GM19397 (cell line): Measurements from ENCODE around the gene CDK8.
A peak's percentile ranks its signal among the peaks of the same experiment; 100 is the strongest.
"Not testable (repeated sequence)": the region's sequence is repeated elsewhere in the genome, so short reads cannot be mapped to it uniquely, and the experiment has no call there.

Source experiments
- ATAC-seq: cut with Tn5 transposase; IDR thresholded peaks from one replicate; pipeline ENCODE4 v1.9.1; 2021; ENCODE audit warnings: mild to moderate bottlenecking, moderate library complexity; ENCODE audit not compliant: unreplicated experiment

The CDK8 gene

GRCh38 chr13:26252006-26252405 is 1.9 kb upstream of the CDK8 start:
- not testable (repeated sequence) for ATAC-seq

- ATAC-seq, result no peak
These were observed 605 bp upstream of the CDK8 start for GRCh38 chr13:26253262-26253786.

GRCh38 chr13:26254583-26255111 is 718 bp downstream of the CDK8 start:
- peak; percentile 31 for ATAC-seq

- ATAC-seq, result no peak
These were observed 1.2 kb downstream of the CDK8 start for GRCh38 chr13:26255115-26255514.

- no peak for ATAC-seq
These were observed 1.9 kb downstream of the CDK8 start for GRCh38 chr13:26255691-26256277.

GRCh38 chr13:26257049-26257448 is 3.1 kb downstream of the CDK8 start:
- ATAC-seq, result no peak

- no peak for ATAC-seq
These were observed 5.7 kb downstream of the CDK8 start for GRCh38 chr13:26259634-26260033.

- no peak for ATAC-seq
These were observed 8.2 kb downstream of the CDK8 start for GRCh38 chr13:26262156-26262555.

- no peak for ATAC-seq
These were observed 12.4 kb downstream of the CDK8 start for GRCh38 chr13:26266311-26266710.

GRCh38 chr13:26270707-26271106 is 16.8 kb downstream of the CDK8 start:
- no peak for ATAC-seq

GRCh38 chr13:26272621-26273020 is 18.7 kb downstream of the CDK8 start:
- no peak for ATAC-seq

GRCh38 chr13:26280295-26280694 is 26.4 kb downstream of the CDK8 start:
- no peak for ATAC-seq

GRCh38 chr13:26280822-26281221 is 26.9 kb downstream of the CDK8 start:
- no peak for ATAC-seq

GRCh38 chr13:26285911-26286310 is 32.0 kb downstream of the CDK8 start:
- not testable (repeated sequence) for ATAC-seq

GRCh38 chr13:26288838-26289237 is 34.9 kb downstream of the CDK8 start:
- ATAC-seq, result not testable (repeated sequence)

- no peak for ATAC-seq
These were observed 41.9 kb downstream of the CDK8 start for GRCh38 chr13:26295812-26296211.

- ATAC-seq, result no peak
These were observed 45.3 kb downstream of the CDK8 start for GRCh38 chr13:26299168-26299750.

- ATAC-seq, result no peak
These were observed 46.2 kb downstream of the CDK8 start for GRCh38 chr13:26300140-26300539.

GRCh38 chr13:26305676-26306075 is 51.7 kb downstream of the CDK8 start:
- no peak for ATAC-seq

GRCh38 chr13:26307701-26308100 is 53.8 kb downstream of the CDK8 start:
- no peak for ATAC-seq

- no peak for ATAC-seq
These were observed 54.3 kb downstream of the CDK8 start for GRCh38 chr13:26308250-26308649.

- ATAC-seq, result no peak
These were observed 54.9 kb downstream of the CDK8 start for GRCh38 chr13:26308836-26309235.
